Spleen (tissue), 7 donors: ENCODE data around the gene HSPA12A.

Experiments
- CTCF ChIP-seq, 11 experiments: fragments of 200-600 bp in 7 of 11; fragments of 450-650 bp in 4 of 11; sonication (generic) in 4 of 11; IDR thresholded peaks in 8 of 11; conservative IDR thresholded peaks in 3 of 11; 1 replicate in 7 of 11; 2 replicates in 4 of 11; pipeline versions ENCODE4 v1.4.0 to v1.8.0; 2016 to 2021; ENCODE audit warnings: antibody characterized with exemption in 11 of 11, inconsistent platforms in 4 of 11, mild to moderate bottlenecking in 1 of 11
- POLR2A ChIP-seq, 3 donors: fragments of 450-650 bp; IDR thresholded peaks; one replicate each; pipeline ENCODE4 v1.5.1; 2017; ENCODE audit warnings: antibody characterized with exemption in 3 of 3, mild to moderate bottlenecking in 1 of 3
- POLR2AphosphoS5 ChIP-seq, 3 donors: sonication (generic); formaldehyde crosslinking; IDR thresholded peaks; one replicate each; pipeline ENCODE4 v1.5.1; 2017; ENCODE audit warnings: antibody characterized with exemption in 3 of 3
- donor health status: DM: no; HTN: no; CAD: no; lungs with moderate emphysema.
- donor health status: DM: no; HTN: no; CAD: no.
- donor health status: DM: no; HTN: no; CAD: no.

- TF ChIP-seq CTCF (IDR thresholded peaks at IDR 0.05 in 8 of 11, conservative IDR thresholded peaks at IDR 0.05 in 3 of 11), result no peak
- TF ChIP-seq POLR2AphosphoS5 (IDR thresholded peaks at IDR 0.05), result no peak
- TF ChIP-seq POLR2A (IDR thresholded peaks at IDR 0.05), result no peak
These were observed 21.1 kb upstream of the HSPA12A start for GRCh38 chr10:116763440-116763839.
